ENCODE results near the gene ZC3H7A.

Gene ZC3H7A

DNA sequence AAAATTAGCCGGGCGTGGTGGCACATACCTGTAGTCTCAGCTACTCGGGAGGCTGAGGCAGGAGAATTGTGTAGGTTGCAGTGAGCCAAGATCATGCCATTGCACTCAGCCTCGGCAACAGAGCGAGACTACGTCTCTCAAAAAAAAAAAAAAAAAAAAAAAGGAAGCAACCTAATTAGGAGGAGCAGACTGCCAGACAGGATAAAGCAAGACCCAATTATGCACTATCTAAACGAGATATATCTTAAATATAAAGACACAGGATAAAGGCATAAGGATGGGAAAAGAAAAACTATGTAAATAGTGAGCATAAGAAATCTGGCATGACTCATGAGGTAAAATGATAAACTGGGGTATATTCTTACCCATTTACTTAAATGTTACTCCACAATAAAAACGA is 59.3 kb downstream of the ZC3H7A start:
- TF ChIP-seq YY1 (IDR thresholded peaks at IDR 0.05; ENCODE audit: low read depth) (no peak), RAD21 (IDR thresholded peaks at IDR 0.05; ENCODE audit: low read depth) (no peak), TAF1 (IDR thresholded peaks at IDR 0.05; ENCODE audit: low read depth) (no peak), ZBTB7A (IDR thresholded peaks at IDR 0.05; ENCODE audit: low read depth) (no peak), TCF12 (IDR thresholded peaks at IDR 0.05; ENCODE audit: low read depth) (no peak)
- TF ChIP-seq, protein P1, sequence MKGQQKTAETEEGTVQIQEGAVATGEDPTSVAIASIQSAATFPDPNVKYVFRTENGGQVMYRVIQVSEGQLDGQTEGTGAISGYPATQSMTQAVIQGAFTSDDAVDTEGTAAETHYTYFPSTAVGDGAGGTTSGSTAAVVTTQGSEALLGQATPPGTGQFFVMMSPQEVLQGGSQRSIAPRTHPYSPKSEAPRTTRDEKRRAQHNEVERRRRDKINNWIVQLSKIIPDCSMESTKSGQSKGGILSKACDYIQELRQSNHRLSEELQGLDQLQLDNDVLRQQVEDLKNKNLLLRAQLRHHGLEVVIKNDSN (IDR thresholded peaks at IDR 0.05), result no peak

DNA sequence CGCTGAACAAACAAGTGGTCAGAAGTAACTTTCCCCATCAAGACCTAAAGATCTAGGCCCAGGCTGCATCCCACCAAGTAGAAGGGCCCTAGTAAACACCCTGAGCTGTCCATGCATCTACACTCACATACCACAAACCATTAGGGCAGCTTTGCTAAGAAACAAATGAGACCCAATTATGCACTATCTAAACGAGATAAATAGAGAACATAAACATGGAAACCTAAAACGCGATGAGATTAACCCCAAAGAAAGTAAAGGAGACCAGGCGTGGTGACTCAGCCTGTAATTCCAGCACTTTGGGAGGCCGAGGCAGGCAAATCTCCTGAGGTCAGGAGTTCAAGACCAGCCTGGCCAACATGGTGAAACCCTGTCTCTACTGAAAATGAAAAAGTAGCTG is 60.2 kb downstream of the ZC3H7A start:
- TF ChIP-seq, protein P2, sequence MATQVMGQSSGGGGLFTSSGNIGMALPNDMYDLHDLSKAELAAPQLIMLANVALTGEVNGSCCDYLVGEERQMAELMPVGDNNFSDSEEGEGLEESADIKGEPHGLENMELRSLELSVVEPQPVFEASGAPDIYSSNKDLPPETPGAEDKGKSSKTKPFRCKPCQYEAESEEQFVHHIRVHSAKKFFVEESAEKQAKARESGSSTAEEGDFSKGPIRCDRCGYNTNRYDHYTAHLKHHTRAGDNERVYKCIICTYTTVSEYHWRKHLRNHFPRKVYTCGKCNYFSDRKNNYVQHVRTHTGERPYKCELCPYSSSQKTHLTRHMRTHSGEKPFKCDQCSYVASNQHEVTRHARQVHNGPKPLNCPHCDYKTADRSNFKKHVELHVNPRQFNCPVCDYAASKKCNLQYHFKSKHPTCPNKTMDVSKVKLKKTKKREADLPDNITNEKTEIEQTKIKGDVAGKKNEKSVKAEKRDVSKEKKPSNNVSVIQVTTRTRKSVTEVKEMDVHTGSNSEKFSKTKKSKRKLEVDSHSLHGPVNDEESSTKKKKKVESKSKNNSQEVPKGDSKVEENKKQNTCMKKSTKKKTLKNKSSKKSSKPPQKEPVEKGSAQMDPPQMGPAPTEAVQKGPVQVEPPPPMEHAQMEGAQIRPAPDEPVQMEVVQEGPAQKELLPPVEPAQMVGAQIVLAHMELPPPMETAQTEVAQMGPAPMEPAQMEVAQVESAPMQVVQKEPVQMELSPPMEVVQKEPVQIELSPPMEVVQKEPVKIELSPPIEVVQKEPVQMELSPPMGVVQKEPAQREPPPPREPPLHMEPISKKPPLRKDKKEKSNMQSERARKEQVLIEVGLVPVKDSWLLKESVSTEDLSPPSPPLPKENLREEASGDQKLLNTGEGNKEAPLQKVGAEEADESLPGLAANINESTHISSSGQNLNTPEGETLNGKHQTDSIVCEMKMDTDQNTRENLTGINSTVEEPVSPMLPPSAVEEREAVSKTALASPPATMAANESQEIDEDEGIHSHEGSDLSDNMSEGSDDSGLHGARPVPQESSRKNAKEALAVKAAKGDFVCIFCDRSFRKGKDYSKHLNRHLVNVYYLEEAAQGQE (IDR thresholded peaks at IDR 0.05; ENCODE audit: low read depth), result no peak
- no peak for TF ChIP-seq TAF1 (IDR thresholded peaks at IDR 0.05; ENCODE audit: low read depth)
- TF ChIP-seq CREB1 (IDR thresholded peaks at IDR 0.05; ENCODE audit: low read depth), result no peak
- TF ChIP-seq YY1 (IDR thresholded peaks at IDR 0.05; ENCODE audit: low read depth), result no peak
- no peak for TF ChIP-seq ZBTB7A (IDR thresholded peaks at IDR 0.05; ENCODE audit: low read depth)
- TF ChIP-seq, protein P1 (IDR thresholded peaks at IDR 0.05), result no peak

DNA sequence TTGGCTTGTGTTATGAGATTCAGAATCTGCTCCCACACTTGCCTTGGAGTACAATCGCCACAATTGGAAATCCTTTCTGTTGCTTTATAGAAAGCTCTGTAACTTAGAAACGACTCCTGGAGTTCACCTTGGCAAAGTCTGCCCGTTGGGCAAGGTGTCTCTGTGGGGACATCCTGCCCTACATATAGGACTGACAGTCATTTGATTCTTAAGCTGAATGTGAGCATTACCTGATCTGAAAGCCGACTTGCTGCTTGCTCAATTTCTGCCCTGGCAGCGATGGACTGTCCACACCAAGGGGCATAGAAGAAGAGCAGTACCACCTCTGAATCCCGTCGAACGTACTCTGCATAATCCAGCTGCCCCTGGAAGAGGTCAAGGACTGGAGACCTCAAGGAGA is 61.3 kb downstream of the ZC3H7A start:
- no peak for TF ChIP-seq CEBPB (IDR thresholded peaks at IDR 0.05)

DNA sequence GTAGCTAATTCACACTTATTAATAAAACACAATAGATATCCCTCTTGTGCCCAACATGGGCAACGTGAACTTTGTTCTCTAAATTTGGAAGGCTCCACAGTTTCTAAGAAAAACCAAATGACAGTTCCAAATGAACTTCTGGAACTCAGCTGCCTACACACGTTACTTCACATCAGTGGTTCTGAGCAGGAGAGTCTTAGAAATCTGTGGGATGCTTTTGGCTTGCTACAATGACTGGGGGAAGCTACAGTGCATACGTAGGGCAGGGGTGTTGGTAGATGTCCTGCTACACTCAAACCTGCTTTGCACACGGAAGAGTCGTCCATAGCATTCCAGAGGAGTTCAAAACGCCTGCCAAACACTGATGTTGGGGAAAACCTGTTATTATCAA is 62.4 kb downstream of the ZC3H7A start:
- no peak for TF ChIP-seq ZBTB7A (IDR thresholded peaks at IDR 0.05; ENCODE audit: low read depth)
- TF ChIP-seq, protein P3, sequence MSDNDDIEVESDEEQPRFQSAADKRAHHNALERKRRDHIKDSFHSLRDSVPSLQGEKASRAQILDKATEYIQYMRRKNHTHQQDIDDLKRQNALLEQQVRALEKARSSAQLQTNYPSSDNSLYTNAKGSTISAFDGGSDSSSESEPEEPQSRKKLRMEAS (IDR thresholded peaks at IDR 0.05), result no peak
- no peak for TF ChIP-seq FOXM1 (IDR thresholded peaks at IDR 0.05; ENCODE audit: borderline replicate concordance, low read depth)
- TF ChIP-seq EGR1 (IDR thresholded peaks at IDR 0.05), result no peak
- TF ChIP-seq, protein P2 (IDR thresholded peaks at IDR 0.05; ENCODE audit: low read depth), result no peak
- TF ChIP-seq CEBPB (IDR thresholded peaks at IDR 0.05), result no peak
- TF ChIP-seq NFIC (IDR thresholded peaks at IDR 0.05), result no peak
- no peak for TF ChIP-seq YY1 (IDR thresholded peaks at IDR 0.05; ENCODE audit: low read depth)
- TF ChIP-seq CREB1 (IDR thresholded peaks at IDR 0.05; ENCODE audit: low read depth), result no peak
- TF ChIP-seq TCF12 (IDR thresholded peaks at IDR 0.05; ENCODE audit: low read depth), result no peak
- TF ChIP-seq EP300 (IDR thresholded peaks at IDR 0.05; ENCODE audit: borderline replicate concordance), result no peak
- no peak for TF ChIP-seq TEAD4 (IDR thresholded peaks at IDR 0.05)
- TF ChIP-seq, protein P1 (IDR thresholded peaks at IDR 0.05), result no peak
- TF ChIP-seq TAF1 (IDR thresholded peaks at IDR 0.05; ENCODE audit: low read depth), result no peak
- TF ChIP-seq RAD21 (IDR thresholded peaks at IDR 0.05; ENCODE audit: low read depth), result no peak

DNA sequence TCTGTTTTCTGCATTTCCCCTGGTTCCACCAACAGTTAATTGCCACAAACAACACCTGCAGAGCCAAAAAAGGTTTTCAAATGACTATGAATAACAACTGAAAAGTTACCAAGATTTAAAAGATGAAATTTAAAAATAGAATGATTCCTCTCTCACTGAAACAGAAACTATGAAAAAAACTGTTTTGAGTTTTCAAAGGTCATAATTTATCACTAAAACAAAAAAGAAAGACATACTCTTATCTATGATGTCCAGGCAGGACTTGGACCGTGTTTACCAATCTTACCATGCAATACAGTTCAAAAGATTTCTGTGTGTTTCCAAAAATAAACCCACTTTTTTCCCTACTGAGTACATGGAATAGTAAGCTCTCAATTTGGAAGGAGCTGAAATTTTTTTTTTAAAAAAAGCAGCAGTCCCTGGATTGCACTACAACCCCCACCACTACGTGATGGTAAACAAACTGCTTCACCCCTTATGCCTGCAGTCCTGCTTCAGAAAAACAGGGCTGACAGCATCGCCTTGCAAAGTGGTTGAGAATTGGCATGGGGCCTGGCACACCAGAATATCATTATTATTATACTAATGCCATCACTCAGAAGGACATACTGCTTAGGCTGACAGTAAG is 62.9 kb downstream of the ZC3H7A start:
- TF ChIP-seq TCF12 (IDR thresholded peaks at IDR 0.05; ENCODE audit: low read depth), result no peak
- TF ChIP-seq NFIC (IDR thresholded peaks at IDR 0.05), result no peak
- TF ChIP-seq CEBPB (IDR thresholded peaks at IDR 0.05), result no peak
- TF ChIP-seq FOXM1 (IDR thresholded peaks at IDR 0.05; ENCODE audit: borderline replicate concordance, low read depth), result no peak
- TF ChIP-seq YY1 (IDR thresholded peaks at IDR 0.05; ENCODE audit: low read depth), result no peak
- no peak for TF ChIP-seq CREB1 (IDR thresholded peaks at IDR 0.05; ENCODE audit: low read depth)
- TF ChIP-seq TAF1 (IDR thresholded peaks at IDR 0.05; ENCODE audit: low read depth), result no peak
- no peak for TF ChIP-seq RAD21 (IDR thresholded peaks at IDR 0.05; ENCODE audit: low read depth)
- no peak for TF ChIP-seq TEAD4 (IDR thresholded peaks at IDR 0.05)
- TF ChIP-seq EP300 (IDR thresholded peaks at IDR 0.05; ENCODE audit: borderline replicate concordance), result no peak
- TF ChIP-seq, protein P2 (IDR thresholded peaks at IDR 0.05; ENCODE audit: low read depth), result no peak
- TF ChIP-seq, protein P1 (IDR thresholded peaks at IDR 0.05), result no peak
- TF ChIP-seq EGR1 (IDR thresholded peaks at IDR 0.05), result no peak
- TF ChIP-seq ZBTB7A (IDR thresholded peaks at IDR 0.05; ENCODE audit: low read depth), result no peak
- TF ChIP-seq, protein P3 (IDR thresholded peaks at IDR 0.05), result no peak

All from Ishikawa (cell line).